ENCODE measurements around the gene SPDYE3. TPM values are rescaled to one million over a fixed set of nuclear protein-coding genes. Genes with fewer than 3 reads are reported as not detected.
"Not testable (repeated sequence)": the region's sequence is repeated elsewhere in the genome, so short reads cannot be mapped to it uniquely, and the experiment has no call there.

Gene SPDYE3
- total RNA-seq, 4 donors from 2014 or later = not detected

- H3K9me3 ChIP-seq; H3K4me1 ChIP-seq; H3K27me3 ChIP-seq; H3K36me3 ChIP-seq; intact Hi-C loops (cut with DNase I; ENCODE audit: low total_unique reads): not testable (repeated sequence)
- peak; percentile 21 to 26 for DNase-seq
- Histone ChIP-seq H3K4me3 (peak overlapping the region; percentile 52 to 59), H3K27ac (peak overlapping the region; percentile 70 to 88)
Measured at GRCh38 chr7:100270046-100270918, 37.2 kb upstream of the SPDYE3 start.

- H3K9me3 ChIP-seq; H3K27me3 ChIP-seq; intact Hi-C loops (cut with DNase I; ENCODE audit: low total_unique reads); H3K4me1 ChIP-seq; H3K36me3 ChIP-seq; DNase-seq: not testable (repeated sequence)
- Histone ChIP-seq H3K4me3 (peak overlapping the region; percentile 52 to 59), H3K27ac (peak overlapping the region; percentile 70 to 88)
Measured at GRCh38 chr7:100270941-100271593, 36.4 kb upstream of the SPDYE3 start.

- TF ChIP-seq POLR2A (IDR thresholded peaks at IDR 0.05) (peak; percentile 45 to 55), CTCF (IDR thresholded peaks at IDR 0.05) (peak; percentile 20 to 60 (median 50))
- Histone ChIP-seq H3K27ac (peak overlapping the region; percentile 70 to 88), H3K36me3 (no peaks in the 10 kb centered on the region)
Measured at GRCh38 chr7:100271716-100272537, 35.6 kb upstream of the SPDYE3 start.

GRCh38 chr7:100272538-100272902, 35.0 kb upstream of the SPDYE3 start:
- H3K4me3 ChIP-seq = peak overlapping the region; percentile 52 to 59
- DNase-seq, H3K36me3 ChIP-seq: not testable (repeated sequence)

More at GRCh38 chr7:100271716-100272537, 35.6 kb upstream of the SPDYE3 start:
- intact Hi-C loops (cut with DNase I; ENCODE audit: low total_unique reads) = no loop called here
- H3K4me3 ChIP-seq = peak overlapping the region; percentile 52 to 59
- H3K27me3 ChIP-seq = no peaks in the 10 kb centered on the region
- DNase-seq = peak; percentile 97 to 98
- H3K4me1 ChIP-seq = no peaks in the 10 kb centered on the region
- H3K9me3 ChIP-seq = no peaks in the 10 kb centered on the region

GRCh38 chr7:100275120-100275519, 32.4 kb upstream of the SPDYE3 start:
- Histone ChIP-seq H3K27me3 (no peaks in the 10 kb centered on the region), H3K4me3 (no peak overlapping the region), H3K9me3 (no peaks in the 10 kb centered on the region), H3K36me3 (no peaks in the 10 kb centered on the region), H3K27ac (no peak overlapping the region), H3K4me1 (no peaks in the 10 kb centered on the region)
- intact Hi-C loops (cut with DNase I; ENCODE audit: low total_unique reads) = no loop called here
- TF ChIP-seq POLR2A (IDR thresholded peaks at IDR 0.05) (no peak), CTCF (IDR thresholded peaks at IDR 0.05) (no peak)
- DNase-seq = no peak

More at GRCh38 chr7:100272538-100272902, 35.0 kb upstream of the SPDYE3 start:
- H3K9me3 ChIP-seq; H3K4me1 ChIP-seq; H3K27me3 ChIP-seq; intact Hi-C loops (cut with DNase I; ENCODE audit: low total_unique reads): not testable (repeated sequence)
- H3K27ac ChIP-seq = peak overlapping the region; percentile 70 to 88

- H3K4me1 ChIP-seq; H3K27me3 ChIP-seq; DNase-seq; H3K36me3 ChIP-seq; H3K27ac ChIP-seq; H3K4me3 ChIP-seq; H3K9me3 ChIP-seq; intact Hi-C loops (cut with DNase I; ENCODE audit: low total_unique reads): not testable (repeated sequence)
Measured at GRCh38 chr7:100276126-100276525, 31.4 kb upstream of the SPDYE3 start.

GRCh38 chr7:100282069-100282608, 25.4 kb upstream of the SPDYE3 start:
- DNase-seq; intact Hi-C loops (cut with DNase I; ENCODE audit: low total_unique reads); H3K27me3 ChIP-seq: not testable (repeated sequence)

GRCh38 chr7:100283147-100283546, 24.4 kb upstream of the SPDYE3 start:
- intact Hi-C loops (cut with DNase I; ENCODE audit: low total_unique reads); H3K4me1 ChIP-seq; DNase-seq: not testable (repeated sequence)

More at GRCh38 chr7:100282069-100282608, 25.4 kb upstream of the SPDYE3 start:
- H3K9me3 ChIP-seq, H3K4me3 ChIP-seq, H3K36me3 ChIP-seq, H3K27ac ChIP-seq, H3K4me1 ChIP-seq: not testable (repeated sequence)

GRCh38 chr7:100287191-100287969, 20.1 kb upstream of the SPDYE3 start:
- H3K9me3 ChIP-seq; DNase-seq; H3K27ac ChIP-seq; H3K27me3 ChIP-seq; H3K4me1 ChIP-seq; H3K36me3 ChIP-seq; intact Hi-C loops (cut with DNase I; ENCODE audit: low total_unique reads); H3K4me3 ChIP-seq: not testable (repeated sequence)

More at GRCh38 chr7:100283147-100283546, 24.4 kb upstream of the SPDYE3 start:
- H3K4me3 ChIP-seq, H3K27me3 ChIP-seq, H3K9me3 ChIP-seq, H3K27ac ChIP-seq, H3K36me3 ChIP-seq: not testable (repeated sequence)
